NT2/D1 (cell line): ENCODE measurements around the gene NMUR2.

Source experiments
- YY1 ChIP-seq: IDR thresholded peaks from 2 replicates; pipeline ENCODE4 v1.6.1; 2011; ENCODE audit not compliant: insufficient read length, insufficient read depth
- ZNF274 ChIP-seq: IDR thresholded peaks from 2 replicates; pipeline ENCODE4 v1.6.1; 2011; ENCODE audit warnings: mild to moderate bottlenecking, low read depth, low read length

- TF ChIP-seq YY1 (no peak), ZNF274 (no peak)
These were observed 20.0 kb upstream of the NMUR2 start for GRCh38 chr5:152425083-152425482.
